A549 (cell line): ENCODE measurements around the gene ROR1. TPM values are rescaled to one million over a fixed set of nuclear protein-coding genes. Genes with fewer than 3 reads are reported as not detected.

Experiments used
- ATAC-seq, 2 experiments: fragments of 200-7000 bp in 1 of 2; fragments of >200 bp in 1 of 2; cut with Nextera tagmentation in 1 of 2; cut with Tn5 transposase in 1 of 2; 3 replicates each; pipeline versions ENCODE4 v1.8.0 to v1.9.1; 2018 to 2020; ENCODE audit warnings: mild to moderate bottlenecking in 1 of 2, moderate library complexity in 1 of 2
- CTCF ChIA-PET: fragments of 300-600 bp; sonication (Branson Sonifier 250); formaldehyde crosslinking; extraction: SDS; loops from one replicate; lab custom pipeline; 2021; ENCODE audit warnings: antibody characterized with exemption, inconsistent platforms; lab: Yijun Ruan, JAX
- POLR2A ChIA-PET: fragments of 350-600 bp; formaldehyde crosslinking; extraction: SDS; loops from one replicate; lab custom pipeline; 2021; ENCODE audit warnings: antibody characterized with exemption, inconsistent platforms; lab: Yijun Ruan, JAX
- DNase-seq, 2 experiments: peaks; one replicate each; pipeline versions ENCODE4 v3.0.0 to v3.0.0-alpha.2; 2011 to 2016; ENCODE audit warnings: low read depth in 1 of 2, low spot score in 1 of 2
- FAIRE-seq: peaks from 2 replicates; lab custom pipeline; 2011; peaks lifted over from hg19 to GRCh38; lab: Jason Lieb, UNC
- H3K27ac ChIP-seq, 2 experiments: fragments of >200 bp; sonication (Bioruptor Twin); formaldehyde crosslinking; 3 replicates each; pipeline ENCODE4 v1.5.1; 2016 to 2017
- H3K4me1 ChIP-seq: fragments of >200 bp; sonication (Bioruptor Twin); formaldehyde crosslinking; 3 replicates; pipeline ENCODE4 v1.6.1; 2016
- H3K4me2 ChIP-seq: fragments of >200 bp; sonication (Bioruptor Twin); formaldehyde crosslinking; 3 replicates; pipeline ENCODE4 v1.6.1; 2016
- H3K4me3 ChIP-seq: fragments of >200 bp; sonication (Bioruptor Twin); formaldehyde crosslinking; 3 replicates; pipeline ENCODE4 v1.5.1; 2016
- H3K9me3 ChIP-seq: fragments of >200 bp; sonication (Bioruptor Twin); formaldehyde crosslinking; 3 replicates; pipeline ENCODE4 v1.6.1; 2016
- CBX8 ChIP-seq: fragments of 200-600 bp; sonication (generic); IDR thresholded peaks from 2 replicates; pipeline ENCODE4 v1.6.1; 2016
- CEBPB ChIP-seq, 2 experiments: fragments of >200 bp in 1 of 2; sonication (Bioruptor Twin) in 1 of 2; formaldehyde crosslinking in 1 of 2; IDR thresholded peaks; 2 replicates each; pipeline ENCODE4 v1.6.1; 2012 to 2016
- CHD2 ChIP-seq: fragments of 150-350 bp; IDR thresholded peaks from 2 replicates; pipeline ENCODE4 v1.6.1; 2014; ENCODE audit warnings: low read length; ENCODE audit not compliant: partially characterized antibody
- EHF ChIP-seq: fragments of 250-450 bp; sonication (Bioruptor Pico); IDR thresholded peaks from 2 replicates; pipeline ENCODE4 v1.5.0; 2020; ENCODE audit warnings: mild to moderate bottlenecking
- EP300 ChIP-seq, 2 experiments: fragments of >200 bp; sonication (Bioruptor Twin); formaldehyde crosslinking; IDR thresholded peaks; 2 replicates in 1 of 2; 3 replicates in 1 of 2; pipeline ENCODE4 v1.6.1; 2016 to 2017
- ESRRA ChIP-seq: fragments of 150-350 bp; IDR thresholded peaks from 2 replicates; pipeline ENCODE4 v1.6.1; 2014; ENCODE audit warnings: mild to moderate bottlenecking, low read length, borderline replicate concordance
- HOXA7 ChIP-seq: fragments of 250-450 bp; sonication (Bioruptor Pico); IDR thresholded peaks from 2 replicates; pipeline ENCODE4 v1.5.0; 2020; ENCODE audit warnings: mild to moderate bottlenecking, moderate library complexity
- JUNB ChIP-seq: fragments of >200 bp; sonication (Bioruptor Twin); formaldehyde crosslinking; IDR thresholded peaks from 2 replicates; pipeline ENCODE4 v1.6.1; 2016
- KDM5A ChIP-seq: fragments of 200-600 bp; sonication (generic); IDR thresholded peaks from 2 replicates; pipeline ENCODE4 v1.6.1; 2016; ENCODE audit warnings: antibody characterized with exemption, mild to moderate bottlenecking
- MAFK ChIP-seq: fragments of 450-650 bp; IDR thresholded peaks from 2 replicates; pipeline ENCODE4 v1.6.1; 2014; ENCODE audit not compliant: partially characterized antibody
- NFE2L2 ChIP-seq: fragments of 150-350 bp; conservative IDR thresholded peaks from 2 replicates; pipeline ENCODE4 v1.6.1; 2014; ENCODE audit warnings: low read length
- NPAS2 ChIP-seq: fragments of 250-450 bp; sonication (Bioruptor Pico); IDR thresholded peaks from 2 replicates; pipeline ENCODE4 v1.8.0; 2022; ENCODE audit warnings: mild to moderate bottlenecking, moderate library complexity, borderline replicate concordance
- POLR2AphosphoS2 ChIP-seq: conservative IDR thresholded peaks from 2 replicates; pipeline ENCODE4 v1.6.1; 2012; ENCODE audit warnings: low read length, improper control_type of control experiment, inconsistent platforms
- RFX5 ChIP-seq: fragments of 450-650 bp; IDR thresholded peaks from 2 replicates; pipeline ENCODE4 v1.7.1; 2014; ENCODE audit warnings: antibody characterized with exemption, mild to moderate bottlenecking, moderate library complexity
- RNF2 ChIP-seq: fragments of 200-600 bp; sonication (generic); IDR thresholded peaks from 2 replicates; pipeline ENCODE4 v1.6.1; 2016; ENCODE audit warnings: low read depth, mild to moderate bottlenecking, antibody characterized with exemption, moderate library complexity, borderline replicate concordance
- SMC3 ChIP-seq: fragments of >200 bp; sonication (Bioruptor Twin); formaldehyde crosslinking; IDR thresholded peaks from 3 replicates; pipeline ENCODE4 v1.6.1; 2018; ENCODE audit warnings: inconsistent platforms
- TFCP2L1 ChIP-seq: fragments of 250-450 bp; sonication (Bioruptor Pico); IDR thresholded peaks from 2 replicates; pipeline ENCODE4 v1.5.0; 2021; ENCODE audit warnings: mild to moderate bottlenecking
- TP53 ChIP-seq: fragments of 250-450 bp; sonication (Bioruptor Pico); IDR thresholded peaks from 2 replicates; pipeline ENCODE4 v1.5.0; 2021; ENCODE audit warnings: mild to moderate bottlenecking, moderate library complexity
- ZC3H11A ChIP-seq: fragments of 450-650 bp; IDR thresholded peaks from 2 replicates; pipeline ENCODE4 v1.6.1; 2014; ENCODE audit warnings: antibody characterized with exemption, mild to moderate bottlenecking
- ZNF302 ChIP-seq: fragments of 250-450 bp; sonication (Bioruptor Pico); IDR thresholded peaks from 2 replicates; pipeline ENCODE4 v1.9.0; 2021; ENCODE audit warnings: inconsistent platforms, mild to moderate bottlenecking, moderate library complexity
- WGBS: methylation state at CpG from one replicate; pipeline ENCODE4 v1.1.6; 2017; ENCODE audit errors: missing lambda C conversion rate; 5-methylcytosine and 5-hydroxymethylcytosine counted together
- polyA plus RNA-seq, 4 experiments: library from polyadenylated mRNA; depleted of rRNA in 3 of 4; stranded (reverse); fragments of >200 nt; fragmentation: RNase III in 1 of 4; extraction: RNeasy Plus Mini Kit Qiagen cat#74134 plus additional on column Dnase treatment in 1 of 4; gene quantifications; 2 replicates in 3 of 4; 3 replicates in 1 of 4; pipeline ENCODE4 v1.2.3, GENCODE V29; 2011 to 2017
- TF ChIP-seq, protein P1 (sequence below): fragments of 150-350 bp; IDR thresholded peaks from 2 replicates; pipeline ENCODE4 v1.6.1; 2014; ENCODE audit warnings: low read depth, mild to moderate bottlenecking, low read length
- TF ChIP-seq, protein P2 (sequence below): IDR thresholded peaks from 2 replicates; pipeline ENCODE4 v1.6.1; 2012; ENCODE audit warnings: low read depth, borderline replicate concordance
- TF ChIP-seq, protein P3 (sequence below): fragments of >200 bp; sonication (Bioruptor Twin); formaldehyde crosslinking; IDR thresholded peaks from 3 replicates; pipeline ENCODE4 v1.5.1; 2016

The ROR1 gene
- polyA plus RNA-seq, 2 of the 4 experiments (the other 2 are of a cell fraction): 6.5 to 19.0 TPM

DNA sequence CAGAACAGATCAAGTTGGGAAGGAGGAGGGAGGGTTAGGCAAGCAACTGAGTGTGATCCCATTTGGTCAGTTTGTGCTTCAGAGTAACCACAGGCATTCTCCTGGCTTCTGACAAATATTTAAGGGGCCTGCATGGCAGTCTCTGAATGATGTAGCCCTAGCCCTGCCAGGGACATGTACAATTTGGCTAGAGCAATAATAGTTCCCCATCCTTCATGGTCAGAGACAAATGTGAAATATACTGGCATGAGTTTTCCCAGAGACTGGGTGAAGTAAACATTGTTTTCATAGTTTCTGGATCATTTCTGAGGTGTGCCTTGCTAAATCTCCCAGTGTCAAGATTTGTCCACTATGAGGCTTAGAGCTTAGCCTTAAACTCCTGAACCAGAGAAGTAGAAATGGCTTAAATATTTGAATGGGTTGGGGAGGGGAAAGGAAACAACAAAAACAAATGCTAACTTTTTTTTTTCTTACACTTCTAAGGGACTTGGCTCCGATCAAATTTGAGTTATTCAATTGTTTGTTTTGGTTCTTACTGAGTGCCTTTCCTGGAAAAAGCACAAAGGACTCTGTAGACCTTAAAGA is 387.6 kb downstream of the ROR1 start:
- WGBS: 31% methylated on average over 1 of the region's 1 CpG
- CTCF ChIA-PET: interaction anchor here (2.5 kb wide), 1 partner anchor 487 kb away, joined by 6 read pairs; no protein-coding TSS in a partner anchor
- Histone ChIP-seq H3K27ac (no peak overlapping the region), H3K4me1 (no peaks in the 10 kb centered on the region), H3K4me2 (no peak overlapping the region), H3K9me3 (no peaks in the 10 kb centered on the region), H3K4me3 (no peak overlapping the region)
- ATAC-seq (no peak), DNase-seq (no peak), FAIRE-seq (no peak)
- TF ChIP-seq JUNB (no peak), RFX5 (no peak), TFCP2L1 (CRISPR knock-in tag) (no peak), TP53 (CRISPR knock-in tag) (no peak), ESRRA (no peak), EHF (CRISPR knock-in tag) (no peak), CHD2 (no peak), NFE2L2 (no peak), HOXA7 (no peak), MAFK (no peak)
- TF ChIP-seq, protein P1, sequence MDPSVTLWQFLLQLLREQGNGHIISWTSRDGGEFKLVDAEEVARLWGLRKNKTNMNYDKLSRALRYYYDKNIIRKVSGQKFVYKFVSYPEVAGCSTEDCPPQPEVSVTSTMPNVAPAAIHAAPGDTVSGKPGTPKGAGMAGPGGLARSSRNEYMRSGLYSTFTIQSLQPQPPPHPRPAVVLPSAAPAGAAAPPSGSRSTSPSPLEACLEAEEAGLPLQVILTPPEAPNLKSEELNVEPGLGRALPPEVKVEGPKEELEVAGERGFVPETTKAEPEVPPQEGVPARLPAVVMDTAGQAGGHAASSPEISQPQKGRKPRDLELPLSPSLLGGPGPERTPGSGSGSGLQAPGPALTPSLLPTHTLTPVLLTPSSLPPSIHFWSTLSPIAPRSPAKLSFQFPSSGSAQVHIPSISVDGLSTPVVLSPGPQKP: no peak
- TF ChIP-seq, protein P2, sequence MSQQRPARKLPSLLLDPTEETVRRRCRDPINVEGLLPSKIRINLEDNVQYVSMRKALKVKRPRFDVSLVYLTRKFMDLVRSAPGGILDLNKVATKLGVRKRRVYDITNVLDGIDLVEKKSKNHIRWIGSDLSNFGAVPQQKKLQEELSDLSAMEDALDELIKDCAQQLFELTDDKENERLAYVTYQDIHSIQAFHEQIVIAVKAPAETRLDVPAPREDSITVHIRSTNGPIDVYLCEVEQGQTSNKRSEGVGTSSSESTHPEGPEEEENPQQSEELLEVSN: no peak
- POLR2A ChIA-PET: no interaction called here

DNA sequence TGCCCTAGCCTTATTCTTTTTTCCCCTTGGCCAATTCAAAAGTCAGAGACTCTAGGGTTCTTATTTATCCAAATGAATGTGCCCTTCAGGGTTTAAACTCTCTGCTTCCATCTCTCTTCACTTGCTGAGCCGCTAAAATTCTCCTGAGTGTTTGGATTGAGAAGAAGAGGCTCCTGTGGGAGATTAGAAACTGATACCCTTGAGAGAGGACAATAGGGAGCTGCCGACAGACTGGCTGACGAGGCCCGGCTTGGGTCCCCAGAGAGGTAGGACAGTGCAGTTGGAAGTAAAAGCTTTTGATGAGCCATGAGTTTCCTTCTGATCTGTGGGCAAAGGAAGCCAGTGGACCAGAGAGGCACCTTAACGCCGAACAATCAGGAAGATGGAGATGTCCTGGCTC is 388.3 kb downstream of the ROR1 start:
- ChIA-PET POLR2A (no interaction called here), CTCF (interaction anchor here (2.5 kb wide), 1 partner anchor 487 kb away, joined by 6 read pairs; no protein-coding TSS in a partner anchor)
- H3K4me2 ChIP-seq: no peak overlapping the region
- no peaks in the 10 kb centered on the region for H3K4me1 ChIP-seq
- 93% methylated on average over 6 of the region's 6 CpGs for WGBS
- TF ChIP-seq NPAS2: no peak
- TF ChIP-seq POLR2AphosphoS2: no peak
- ATAC-seq (no peak), DNase-seq (no peak), FAIRE-seq (no peak)
- H3K4me3 ChIP-seq: no peak overlapping the region
- H3K27ac ChIP-seq: no peak overlapping the region
- H3K9me3 ChIP-seq: no peaks in the 10 kb centered on the region

DNA sequence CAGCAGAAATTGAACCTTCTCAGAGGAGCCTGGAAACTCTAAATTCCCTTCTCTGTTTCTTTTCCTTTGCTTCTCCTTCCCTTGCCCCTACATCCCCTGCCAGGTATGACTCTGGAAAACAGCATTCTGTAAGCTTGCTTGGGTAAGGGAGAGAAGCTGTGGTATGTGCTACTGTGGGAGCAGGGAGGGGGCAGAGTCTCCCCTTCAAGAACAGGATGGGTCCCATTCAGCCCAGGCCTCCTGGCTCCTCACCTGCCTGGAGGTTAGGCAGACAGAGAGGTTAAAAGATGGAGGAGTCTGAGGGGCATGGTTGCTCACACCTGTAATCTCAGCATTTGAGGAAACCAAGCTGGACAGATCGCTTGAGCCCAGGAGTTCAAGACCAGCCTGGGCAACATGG is 389.0 kb downstream of the ROR1 start:
- Histone ChIP-seq H3K9me3 (no peaks in the 10 kb centered on the region), H3K4me1 (no peaks in the 10 kb centered on the region), H3K4me2 (no peak overlapping the region), H3K27ac (no peak overlapping the region), H3K4me3 (no peak overlapping the region)
- DNase-seq (no peak), FAIRE-seq (no peak), ATAC-seq (no peak)
- 100% methylated on average over 1 of the region's 1 CpG for WGBS
- POLR2A ChIA-PET: no interaction called here
- TF ChIP-seq JUNB: no peak
- TF ChIP-seq CBX8: no peak
- no peak for TF ChIP-seq EHF (CRISPR knock-in tag)
- TF ChIP-seq SMC3: no peak
- TF ChIP-seq, protein P3, sequence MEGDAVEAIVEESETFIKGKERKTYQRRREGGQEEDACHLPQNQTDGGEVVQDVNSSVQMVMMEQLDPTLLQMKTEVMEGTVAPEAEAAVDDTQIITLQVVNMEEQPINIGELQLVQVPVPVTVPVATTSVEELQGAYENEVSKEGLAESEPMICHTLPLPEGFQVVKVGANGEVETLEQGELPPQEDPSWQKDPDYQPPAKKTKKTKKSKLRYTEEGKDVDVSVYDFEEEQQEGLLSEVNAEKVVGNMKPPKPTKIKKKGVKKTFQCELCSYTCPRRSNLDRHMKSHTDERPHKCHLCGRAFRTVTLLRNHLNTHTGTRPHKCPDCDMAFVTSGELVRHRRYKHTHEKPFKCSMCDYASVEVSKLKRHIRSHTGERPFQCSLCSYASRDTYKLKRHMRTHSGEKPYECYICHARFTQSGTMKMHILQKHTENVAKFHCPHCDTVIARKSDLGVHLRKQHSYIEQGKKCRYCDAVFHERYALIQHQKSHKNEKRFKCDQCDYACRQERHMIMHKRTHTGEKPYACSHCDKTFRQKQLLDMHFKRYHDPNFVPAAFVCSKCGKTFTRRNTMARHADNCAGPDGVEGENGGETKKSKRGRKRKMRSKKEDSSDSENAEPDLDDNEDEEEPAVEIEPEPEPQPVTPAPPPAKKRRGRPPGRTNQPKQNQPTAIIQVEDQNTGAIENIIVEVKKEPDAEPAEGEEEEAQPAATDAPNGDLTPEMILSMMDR: no peak
- TF ChIP-seq CEBPB (IDR thresholded peaks at IDR 0.05): no peak
- TF ChIP-seq MAFK: no peak
- no peak for TF ChIP-seq ZC3H11A
- no peak for TF ChIP-seq RNF2
- TF ChIP-seq KDM5A: no peak
- no peak for TF ChIP-seq ZNF302 (CRISPR knock-in tag)
- no peak for TF ChIP-seq EP300 (IDR thresholded peaks at IDR 0.05)
- CTCF ChIA-PET: interaction anchor here (1.6 kb wide), 1 partner anchor 488 kb away, joined by 4 read pairs; no protein-coding TSS in a partner anchor
